D721Med (cell line): Measurements from ENCODE around the gene SORL1.

ENCODE experiments used
- DNase-seq: peaks from one replicate; pipeline ENCODE4 v3.0.0; 2011; ENCODE audit warnings: low spot score; ENCODE audit not compliant: insufficient read length
- FAIRE-seq: peaks from 2 replicates; lab custom pipeline; 2011; peaks lifted over from hg19 to GRCh38; lab: Jason Lieb, UNC
- TF ChIP-seq, protein P1 (sequence below): IDR thresholded peaks from 2 replicates; pipeline ENCODE4 v1.5.1; 2012; ENCODE audit warnings: mild to moderate bottlenecking, control low read depth; ENCODE audit not compliant: insufficient read depth; ENCODE audit errors: missing control alignments

The SORL1 gene

DNA sequence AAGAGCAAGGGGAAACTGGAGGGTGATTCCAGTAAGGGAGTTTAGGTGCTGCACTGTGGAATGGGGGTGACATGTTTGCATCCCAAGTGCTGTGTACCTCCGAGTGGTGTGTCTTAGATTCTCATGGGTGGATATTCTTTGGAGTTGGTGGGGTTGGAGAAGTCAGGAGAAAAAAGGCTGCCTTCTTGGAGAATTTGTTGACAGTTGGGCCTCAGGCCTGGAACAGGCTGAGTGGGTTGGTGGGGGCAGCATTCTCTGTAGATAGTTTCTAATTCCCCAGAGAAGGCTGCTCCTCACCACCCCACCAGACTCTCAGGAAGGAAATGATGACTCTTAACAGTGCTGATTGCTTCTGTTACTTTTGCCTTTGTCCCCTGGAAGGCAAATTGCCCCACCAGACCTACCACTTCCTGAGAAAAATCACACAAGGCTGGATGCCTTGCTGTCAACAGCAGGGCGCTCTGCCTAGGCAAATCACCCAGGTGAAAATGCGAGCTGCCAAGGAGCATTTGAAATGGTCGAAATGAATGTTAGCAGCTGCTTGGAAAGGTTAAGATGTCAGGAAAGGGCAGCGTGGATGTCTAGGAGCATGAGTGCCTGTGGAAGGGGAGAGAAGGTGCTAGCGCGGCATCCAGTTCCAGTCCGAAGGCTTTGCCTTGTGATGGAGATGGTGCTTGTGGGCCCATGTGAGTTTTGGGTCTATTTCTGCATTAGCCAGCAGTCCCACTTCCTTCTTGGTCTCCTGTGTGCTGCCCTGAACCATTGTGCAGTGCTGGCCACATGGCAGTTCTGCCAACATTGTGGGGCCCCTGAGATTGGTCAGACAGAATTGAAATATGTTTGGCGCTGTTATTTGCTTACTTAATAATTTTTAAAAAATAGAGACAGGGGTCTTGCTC lies 30.4 kb downstream of the SORL1 start:
- TF ChIP-seq, protein P1, sequence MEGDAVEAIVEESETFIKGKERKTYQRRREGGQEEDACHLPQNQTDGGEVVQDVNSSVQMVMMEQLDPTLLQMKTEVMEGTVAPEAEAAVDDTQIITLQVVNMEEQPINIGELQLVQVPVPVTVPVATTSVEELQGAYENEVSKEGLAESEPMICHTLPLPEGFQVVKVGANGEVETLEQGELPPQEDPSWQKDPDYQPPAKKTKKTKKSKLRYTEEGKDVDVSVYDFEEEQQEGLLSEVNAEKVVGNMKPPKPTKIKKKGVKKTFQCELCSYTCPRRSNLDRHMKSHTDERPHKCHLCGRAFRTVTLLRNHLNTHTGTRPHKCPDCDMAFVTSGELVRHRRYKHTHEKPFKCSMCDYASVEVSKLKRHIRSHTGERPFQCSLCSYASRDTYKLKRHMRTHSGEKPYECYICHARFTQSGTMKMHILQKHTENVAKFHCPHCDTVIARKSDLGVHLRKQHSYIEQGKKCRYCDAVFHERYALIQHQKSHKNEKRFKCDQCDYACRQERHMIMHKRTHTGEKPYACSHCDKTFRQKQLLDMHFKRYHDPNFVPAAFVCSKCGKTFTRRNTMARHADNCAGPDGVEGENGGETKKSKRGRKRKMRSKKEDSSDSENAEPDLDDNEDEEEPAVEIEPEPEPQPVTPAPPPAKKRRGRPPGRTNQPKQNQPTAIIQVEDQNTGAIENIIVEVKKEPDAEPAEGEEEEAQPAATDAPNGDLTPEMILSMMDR, result no peak
- no peak for FAIRE-seq

DNA sequence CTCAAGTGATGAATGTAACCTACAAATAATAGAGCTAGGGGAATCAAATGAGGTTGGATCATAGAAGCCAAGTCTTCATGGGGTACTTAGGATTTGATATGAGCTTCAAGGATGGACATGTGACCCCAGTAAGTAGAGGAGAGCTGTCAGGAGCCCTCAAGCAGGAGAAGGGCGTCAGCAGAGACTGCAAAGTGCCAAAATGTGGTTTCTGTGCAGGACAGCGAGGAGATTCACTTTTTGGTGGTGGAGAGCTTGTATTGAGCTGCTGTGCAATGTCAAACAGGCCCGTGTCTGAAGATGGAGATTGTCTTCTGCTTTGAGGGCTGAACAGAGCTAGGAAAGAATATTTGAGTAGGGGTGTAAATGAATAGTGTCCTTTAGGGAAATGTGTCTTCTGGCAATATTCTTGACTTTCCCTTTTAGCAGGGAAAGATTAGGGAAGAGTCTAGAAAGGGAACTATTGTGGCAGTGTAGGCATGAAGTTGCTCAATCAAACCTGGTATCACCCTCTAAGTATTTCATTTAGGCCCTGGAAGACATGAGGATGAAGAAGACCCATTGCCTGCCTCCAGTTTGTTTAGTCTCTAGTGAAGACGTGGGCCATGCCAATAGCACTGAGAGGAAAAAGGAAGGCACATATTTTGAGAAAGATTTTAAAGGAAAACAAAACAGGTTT lies 31.8 kb downstream of the SORL1 start:
- TF ChIP-seq, protein P1, result no peak
- DNase-seq, result no peak
- no peak for FAIRE-seq

More for the DNA sequence above, 30.4 kb downstream of the SORL1 start:
- no peak for DNase-seq

DNA sequence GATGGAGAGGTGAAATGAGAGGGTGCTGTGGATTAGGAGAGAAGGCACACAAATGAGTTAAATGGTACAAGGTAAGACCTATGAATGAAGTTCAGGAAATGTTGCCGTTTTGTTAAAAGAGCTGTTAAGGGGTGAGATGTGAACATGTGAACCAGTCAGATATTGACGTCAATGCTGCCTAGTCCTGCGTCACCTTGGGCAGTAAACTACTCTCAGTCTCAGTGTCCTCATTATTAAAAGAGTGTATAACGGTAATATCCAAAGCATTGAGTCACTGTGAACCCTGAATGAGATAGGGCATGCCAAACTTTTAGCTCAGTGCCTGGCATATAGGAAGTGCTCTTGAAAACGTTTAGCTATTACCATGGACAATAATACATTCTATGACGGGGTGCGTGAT lies 33.1 kb downstream of the SORL1 start:
- FAIRE-seq, result no peak
- TF ChIP-seq, protein P1, result no peak
- no peak for DNase-seq

DNA sequence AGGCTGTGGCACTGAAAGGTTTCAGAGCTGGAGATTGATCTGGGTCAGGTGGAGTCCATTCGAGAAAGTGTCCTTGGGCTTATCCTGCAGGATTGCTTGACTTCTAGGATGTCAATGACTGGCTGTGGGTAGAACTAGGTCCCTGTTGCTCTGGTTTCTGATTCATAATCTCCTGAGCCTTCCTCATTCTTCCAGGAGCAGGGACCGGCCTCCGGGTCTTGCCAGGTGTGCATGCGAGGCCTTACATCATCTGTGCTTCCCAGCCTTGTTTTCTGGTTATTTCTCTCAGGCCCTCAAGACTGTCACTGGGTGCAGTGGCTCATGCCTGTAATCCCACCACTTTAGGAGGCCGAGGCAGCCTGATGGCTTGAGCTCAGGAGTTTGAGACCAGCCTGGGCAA lies 33.9 kb downstream of the SORL1 start:
- DNase-seq (no peak), FAIRE-seq (no peak)
- TF ChIP-seq, protein P1, result no peak

DNA sequence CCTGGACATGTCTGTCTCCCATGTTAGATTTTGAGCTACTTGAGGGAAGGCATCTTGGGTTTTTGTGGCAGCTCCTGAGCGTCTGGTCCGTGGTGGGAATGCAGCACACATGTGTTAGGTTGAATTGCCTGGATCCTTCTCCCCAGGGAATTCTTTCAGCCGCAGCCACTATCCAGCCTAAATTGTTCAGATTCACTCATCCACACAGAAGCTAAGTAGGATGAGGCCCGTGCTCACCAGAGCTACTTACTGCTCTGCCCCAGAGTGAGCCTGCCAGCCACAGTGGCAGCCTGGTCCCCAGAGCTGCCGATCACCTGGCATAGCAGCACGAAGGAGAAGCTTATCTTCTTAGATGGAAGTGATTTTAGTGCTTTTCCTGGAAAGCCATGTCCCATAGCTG lies 35.1 kb downstream of the SORL1 start:
- FAIRE-seq (no peak), DNase-seq (no peak)
- TF ChIP-seq, protein P1, result no peak

DNA sequence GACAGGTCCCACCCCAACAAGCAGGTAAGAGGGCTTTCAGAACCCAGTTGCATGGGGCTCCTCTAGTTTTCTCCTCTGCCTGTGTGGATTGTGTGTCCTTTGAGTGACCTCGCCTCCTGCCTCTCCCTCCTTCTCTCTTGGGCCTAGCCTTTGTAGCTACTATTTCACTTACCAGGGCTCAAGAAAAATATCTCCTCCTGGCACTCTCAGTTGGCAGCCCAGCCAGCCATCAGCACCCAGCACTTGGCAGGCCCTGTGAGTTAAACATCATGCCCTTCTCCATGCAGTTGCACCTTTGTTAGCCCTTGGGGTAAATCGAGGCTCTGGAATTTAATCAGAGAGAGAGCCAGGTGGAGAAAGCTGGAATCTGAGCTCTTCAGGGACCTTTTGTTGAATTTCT lies 36.1 kb downstream of the SORL1 start:
- no peak for DNase-seq

More for the DNA sequence above, 36.1 kb downstream of the SORL1 start:
- no peak for FAIRE-seq
- TF ChIP-seq, protein P1, result no peak
